OCI-LY1 (cell line): ENCODE results near the gene CIBAR2.

Experiments
- EZH2 ChIP-seq: fragments of 200-600 bp; sonication (generic), shearing (Covaris generic); IDR thresholded peaks from 2 replicates; pipeline ENCODE4 v1.8.0; 2017; ENCODE audit warnings: borderline replicate concordance, mixed run types, mild to moderate bottlenecking, antibody characterized with exemption, low read length, moderate library complexity, mixed read lengths
- TF ChIP-seq, protein P1 (sequence below): fragments of 200-600 bp; sonication (generic), shearing (Covaris generic); IDR thresholded peaks from 2 replicates; pipeline ENCODE4 v1.5.1; 2017; ENCODE audit warnings: mild to moderate bottlenecking, antibody characterized with exemption, low read length, moderate library complexity, mixed read lengths

DNA sequence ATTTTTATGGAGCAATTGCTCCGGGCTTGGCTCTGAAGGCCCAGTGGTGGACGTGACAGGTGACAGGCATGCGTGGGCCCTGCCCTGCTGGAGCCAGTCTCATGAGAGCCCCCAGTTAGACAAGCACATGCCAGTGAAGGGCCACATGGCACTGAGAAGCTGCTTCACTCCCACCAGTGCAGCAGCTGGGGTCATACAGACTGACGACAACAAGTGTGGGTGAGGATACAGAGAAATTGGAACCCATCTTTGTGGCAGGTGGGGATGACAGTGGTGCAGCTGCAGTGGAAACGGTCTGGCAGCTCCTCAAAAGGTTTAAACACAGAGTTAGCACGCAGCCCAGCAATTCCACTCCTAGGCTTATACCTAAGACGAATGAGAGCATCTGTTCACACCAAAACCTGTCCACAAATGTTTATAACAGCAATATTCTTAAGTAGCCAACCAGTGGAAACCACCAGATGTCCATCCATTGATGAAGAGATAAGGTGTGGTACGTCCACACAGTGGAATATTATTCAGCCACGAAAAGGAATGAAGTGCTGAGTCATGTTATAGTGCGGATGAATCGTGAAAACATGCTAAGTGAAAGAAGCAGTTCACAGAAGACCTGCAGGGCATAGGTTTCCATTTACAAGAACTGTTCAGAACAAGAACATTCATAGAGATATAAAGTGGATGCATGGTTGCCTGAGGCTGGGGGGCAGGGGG, 12.5 kb upstream of the CIBAR2 start:
- TF ChIP-seq, protein P1, sequence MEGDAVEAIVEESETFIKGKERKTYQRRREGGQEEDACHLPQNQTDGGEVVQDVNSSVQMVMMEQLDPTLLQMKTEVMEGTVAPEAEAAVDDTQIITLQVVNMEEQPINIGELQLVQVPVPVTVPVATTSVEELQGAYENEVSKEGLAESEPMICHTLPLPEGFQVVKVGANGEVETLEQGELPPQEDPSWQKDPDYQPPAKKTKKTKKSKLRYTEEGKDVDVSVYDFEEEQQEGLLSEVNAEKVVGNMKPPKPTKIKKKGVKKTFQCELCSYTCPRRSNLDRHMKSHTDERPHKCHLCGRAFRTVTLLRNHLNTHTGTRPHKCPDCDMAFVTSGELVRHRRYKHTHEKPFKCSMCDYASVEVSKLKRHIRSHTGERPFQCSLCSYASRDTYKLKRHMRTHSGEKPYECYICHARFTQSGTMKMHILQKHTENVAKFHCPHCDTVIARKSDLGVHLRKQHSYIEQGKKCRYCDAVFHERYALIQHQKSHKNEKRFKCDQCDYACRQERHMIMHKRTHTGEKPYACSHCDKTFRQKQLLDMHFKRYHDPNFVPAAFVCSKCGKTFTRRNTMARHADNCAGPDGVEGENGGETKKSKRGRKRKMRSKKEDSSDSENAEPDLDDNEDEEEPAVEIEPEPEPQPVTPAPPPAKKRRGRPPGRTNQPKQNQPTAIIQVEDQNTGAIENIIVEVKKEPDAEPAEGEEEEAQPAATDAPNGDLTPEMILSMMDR: no peak
- no peak for TF ChIP-seq EZH2
